Stimulated activated CD4-positive, alpha-beta T cell treated with anti-CD3 and anti-CD28 coated beads, Interleukin-1b, Interleukin-23, amount 100 ng/mL, for 1 hour (primary cell): ENCODE data around the gene ABHD17B.

ENCODE experiments used
- DNase-seq, 2 donors: peaks; one replicate each; pipeline ENCODE4 v3.0.0-alpha.2; 2020; ENCODE audit warnings: low read depth in 2 of 2

ABHD17B gene

GRCh38 chr9:71878327-71879274, 32.4 kb downstream of the ABHD17B start:
- no peak for DNase-seq

GRCh38 chr9:71876829-71877228, 34.2 kb downstream of the ABHD17B start:
- DNase-seq = no peak

GRCh38 chr9:71876106-71876505, 34.9 kb downstream of the ABHD17B start:
- DNase-seq = no peak

- DNase-seq = no peak
Measured at GRCh38 chr9:71875345-71875744, 35.6 kb downstream of the ABHD17B start.

GRCh38 chr9:71863631-71864030, 47.4 kb downstream of the ABHD17B start:
- no peak for DNase-seq

GRCh38 chr9:71861618-71862017, 49.4 kb downstream of the ABHD17B start:
- DNase-seq = no peak

GRCh38 chr9:71859939-71860338, 51.1 kb downstream of the ABHD17B start:
- no peak for DNase-seq

GRCh38 chr9:71858812-71859211, 52.2 kb downstream of the ABHD17B start:
- no peak for DNase-seq

GRCh38 chr9:71858102-71858798, 52.7 kb downstream of the ABHD17B start:
- DNase-seq = no peak

GRCh38 chr9:71857159-71857558, 53.8 kb downstream of the ABHD17B start:
- DNase-seq = no peak

GRCh38 chr9:71854811-71855210, 56.2 kb downstream of the ABHD17B start:
- no peak for DNase-seq

GRCh38 chr9:71853084-71853483, 57.9 kb downstream of the ABHD17B start:
- DNase-seq = no peak

GRCh38 chr9:71850996-71851395, 60.0 kb downstream of the ABHD17B start:
- no peak for DNase-seq

- no peak for DNase-seq
Measured at GRCh38 chr9:71847892-71848291, 63.1 kb downstream of the ABHD17B start.

- no peak for DNase-seq
Measured at GRCh38 chr9:71844808-71845207, 66.2 kb downstream of the ABHD17B start.

GRCh38 chr9:71839668-71840067, 71.3 kb downstream of the ABHD17B start:
- no peak for DNase-seq

GRCh38 chr9:71835596-71835995, 75.4 kb downstream of the ABHD17B start:
- no peak for DNase-seq

- no peak for DNase-seq
Measured at GRCh38 chr9:71830929-71831328, 80.1 kb downstream of the ABHD17B start.

- DNase-seq = no peak
Measured at GRCh38 chr9:71830153-71830552, 80.8 kb downstream of the ABHD17B start.

GRCh38 chr9:71826279-71826678, 84.7 kb downstream of the ABHD17B start:
- DNase-seq = no peak

- DNase-seq = no peak
Measured at GRCh38 chr9:71824257-71824656, 86.7 kb downstream of the ABHD17B start.

- no peak for DNase-seq
Measured at GRCh38 chr9:71822935-71823334, 88.1 kb downstream of the ABHD17B start.

GRCh38 chr9:71822456-71822855, 88.5 kb downstream of the ABHD17B start:
- no peak for DNase-seq
